Spinal cord (tissue), 10 donors: Measurements from ENCODE around the gene PDE4D. TPM values are rescaled to one million over a fixed set of nuclear protein-coding genes. Genes with fewer than 3 reads are reported as not detected.

Experiments
- DNase-seq, 6 donors: peaks; one replicate each; pipeline versions ENCODE4 v3.0.0 to v3.0.0-alpha.2; 2013 to 2015; ENCODE audit warnings: low spot score in 6 of 6, low read depth in 4 of 6
- H3K27ac ChIP-seq: one replicate; pipeline ENCODE4 v1.5.1; 2013; ENCODE audit warnings: low read depth, low read length, control low read depth
- H3K27me3 ChIP-seq: one replicate; pipeline ENCODE4 v1.6.1; 2013; ENCODE audit warnings: low read length; ENCODE audit not compliant: control insufficient read depth, insufficient read depth
- H3K36me3 ChIP-seq: one replicate; pipeline ENCODE4 v1.6.1; 2013; ENCODE audit warnings: low read length; ENCODE audit not compliant: control insufficient read depth, insufficient read depth
- H3K4me1 ChIP-seq: one replicate; pipeline ENCODE4 v1.6.1; 2013; ENCODE audit warnings: low read length; ENCODE audit not compliant: control insufficient read depth, insufficient read depth
- H3K4me3 ChIP-seq: one replicate; pipeline ENCODE4 v1.5.1; 2013; ENCODE audit warnings: low read depth, low read length, control low read depth
- H3K9me3 ChIP-seq: one replicate; pipeline ENCODE4 v1.6.1; 2013; ENCODE audit warnings: low read length; ENCODE audit not compliant: control insufficient read depth, insufficient read depth
- WGBS: methylation state at CpG from one replicate; pipeline ENCODE4 v1.1.5; 2013; ENCODE audit warnings: missing lambda C conversion rate; ENCODE audit not compliant: insufficient coverage; 5-methylcytosine and 5-hydroxymethylcytosine counted together
- polyA plus RNA-seq, 2 donors: library from polyadenylated mRNA; unstranded; fragments of 120-200 nt; gene quantifications; one replicate each; pipeline ENCODE4 v1.2.1, GENCODE V29; 2013; ENCODE audit not compliant: insufficient read length in 2 of 2
- total RNA-seq, 2 donors: library from RNA; depleted of rRNA in 1 of 2; stranded (reverse); fragments of 120-200 nt in 1 of 2; fragments of >200 nt in 1 of 2; gene quantifications; one replicate each; pipeline versions ENCODE4 v1.2.3 to v1.2.4, GENCODE V29; 2013 to 2014
- donor health status: healthy.

Gene PDE4D
- total and polyA plus RNA-seq, 4 donors = 16.1 to 84.0 (median 37.0) TPM

GRCh38 chr5:59238126-59238902 lies 655.2 kb downstream of the PDE4D start:
- no peaks in the 10 kb centered on the region for H3K36me3 ChIP-seq
- no peak overlapping the region for H3K27ac ChIP-seq
- H3K4me3 ChIP-seq = no peak overlapping the region
- H3K27me3 ChIP-seq = no peaks in the 10 kb centered on the region
- no peaks in the 10 kb centered on the region for H3K4me1 ChIP-seq
- no peak for DNase-seq
- H3K9me3 ChIP-seq = no peaks in the 10 kb centered on the region
- WGBS = no CpG with 5 or more reads among the region's 3 CpGs

DNA sequence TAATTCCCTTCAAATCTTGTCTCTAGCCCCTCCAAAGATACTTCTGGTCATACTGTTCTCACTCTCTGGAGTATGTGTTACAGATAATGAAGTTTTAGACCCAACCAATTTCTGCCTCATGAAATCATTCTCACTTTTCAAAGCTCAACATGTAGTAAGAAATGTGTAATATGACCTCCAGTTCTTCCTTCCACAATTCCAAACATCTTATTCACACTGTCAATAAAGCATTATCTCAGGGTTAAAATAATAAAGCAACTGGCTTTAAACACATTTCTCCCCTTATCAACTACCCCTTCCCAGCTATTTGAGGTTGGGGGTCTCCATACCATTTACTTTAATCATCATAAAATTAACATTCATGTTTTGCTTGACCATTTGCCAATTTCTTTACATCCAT lies 656.5 kb downstream of the PDE4D start:
- H3K9me3 ChIP-seq = no peaks in the 10 kb centered on the region
- DNase-seq = no peak
- H3K4me1 ChIP-seq = no peaks in the 10 kb centered on the region
- no peaks in the 10 kb centered on the region for H3K27me3 ChIP-seq
- H3K36me3 ChIP-seq = no peaks in the 10 kb centered on the region
- no peak overlapping the region for H3K4me3 ChIP-seq
- H3K27ac ChIP-seq = no peak overlapping the region

GRCh38 chr5:59236448-59236847 lies 657.1 kb downstream of the PDE4D start:
- WGBS = 100% methylated on average over 1 of the region's 7 CpGs
- Histone ChIP-seq H3K4me3 (no peak overlapping the region), H3K4me1 (no peaks in the 10 kb centered on the region), H3K27ac (no peak overlapping the region), H3K27me3 (no peaks in the 10 kb centered on the region), H3K36me3 (no peaks in the 10 kb centered on the region), H3K9me3 (no peaks in the 10 kb centered on the region)
- no peak for DNase-seq

DNA sequence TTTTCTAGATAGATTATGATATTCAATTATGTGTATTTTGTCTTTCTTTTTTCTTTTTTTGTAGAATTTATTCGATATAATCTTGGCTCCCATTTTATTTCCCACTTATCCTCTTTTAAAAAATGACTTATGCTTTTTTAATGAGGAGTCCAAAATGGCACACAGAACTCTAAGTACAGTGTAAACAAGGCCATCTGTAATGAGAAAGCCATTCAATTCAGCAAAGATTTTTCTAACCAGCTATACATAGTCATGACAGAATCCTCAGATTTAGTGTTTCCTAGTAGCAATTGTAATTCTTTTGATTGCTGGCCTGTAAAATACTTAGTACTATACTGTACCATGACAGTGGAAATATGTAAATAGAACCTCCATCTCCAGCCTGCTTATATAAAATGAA lies 659.3 kb downstream of the PDE4D start:
- Histone ChIP-seq H3K27ac (no peak overlapping the region), H3K4me3 (no peak overlapping the region), H3K9me3 (no peaks in the 10 kb centered on the region), H3K36me3 (no peaks in the 10 kb centered on the region), H3K27me3 (no peaks in the 10 kb centered on the region), H3K4me1 (no peaks in the 10 kb centered on the region)
- WGBS = no CpG with 5 or more reads among the region's 1 CpG
- peak in 1 of 6 donors; percentile 32 for DNase-seq

DNA sequence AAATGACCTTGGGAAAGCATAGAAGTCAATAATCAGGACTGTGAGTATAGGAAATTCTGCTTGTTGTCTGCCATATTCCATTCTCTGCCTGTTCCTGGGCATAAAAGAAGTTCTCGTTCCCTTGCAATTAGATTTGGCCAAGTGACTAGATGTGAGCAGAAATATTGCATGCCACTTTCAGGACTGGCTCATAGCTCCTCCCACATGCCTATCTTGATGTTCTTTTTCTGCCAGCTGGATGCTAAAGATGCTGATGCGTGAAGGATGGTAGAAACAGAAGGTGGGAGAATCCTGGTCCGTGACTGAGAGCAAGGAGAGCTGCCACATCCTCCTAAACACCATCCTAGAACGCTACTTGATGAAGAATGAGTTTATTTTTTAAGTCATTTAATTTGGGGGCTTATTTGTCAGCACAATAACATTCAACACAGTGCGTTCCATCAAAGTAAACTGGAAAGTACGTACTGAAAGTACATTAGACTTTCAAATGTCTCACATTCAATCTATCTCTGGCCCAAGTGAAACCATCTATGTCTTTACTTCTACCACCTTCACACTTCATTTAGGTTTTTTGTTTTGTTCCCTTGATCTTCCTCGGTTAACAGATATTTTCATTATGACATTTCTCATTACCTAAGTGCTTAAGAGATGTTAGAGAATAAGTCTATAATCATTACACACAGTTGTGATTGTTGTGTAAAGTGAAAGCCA lies 662.1 kb downstream of the PDE4D start:
- H3K27ac ChIP-seq = no peak overlapping the region
- no peaks in the 10 kb centered on the region for H3K4me1 ChIP-seq
- no peak overlapping the region for H3K4me3 ChIP-seq
- DNase-seq = no peak
- H3K36me3 ChIP-seq = no peaks in the 10 kb centered on the region
- 100% methylated on average over 1 of the region's 7 CpGs for WGBS
- no peaks in the 10 kb centered on the region for H3K9me3 ChIP-seq
- no peaks in the 10 kb centered on the region for H3K27me3 ChIP-seq

- no peak overlapping the region for H3K27ac ChIP-seq
These were observed 670.6 kb downstream of the PDE4D start for GRCh38 chr5:59222687-59223511.

DNA sequence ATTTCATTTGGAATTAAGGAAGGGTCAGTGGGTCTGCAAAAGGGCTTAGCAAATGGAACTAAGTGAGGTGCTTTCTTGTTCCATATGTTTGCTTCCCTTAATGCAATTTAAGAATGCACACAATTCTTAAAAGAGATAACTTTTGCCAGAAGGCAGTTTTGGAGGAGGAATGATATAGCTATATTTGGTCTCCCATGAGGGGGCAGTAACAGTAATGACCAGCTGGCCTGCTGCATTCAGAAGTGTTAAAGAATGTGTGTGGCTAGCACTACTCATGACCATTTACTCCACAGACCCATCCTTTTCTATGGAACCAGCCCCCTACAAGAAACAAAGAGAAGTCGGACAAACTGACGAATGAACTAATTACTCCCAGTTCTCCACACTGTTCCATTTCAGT lies 671.8 kb downstream of the PDE4D start:
- no peaks in the 10 kb centered on the region for H3K27me3 ChIP-seq
- no peaks in the 10 kb centered on the region for H3K36me3 ChIP-seq
- no peak overlapping the region for H3K4me3 ChIP-seq
- H3K27ac ChIP-seq = no peak overlapping the region
- no CpG with 5 or more reads among the region's 2 CpGs for WGBS
- H3K4me1 ChIP-seq = no peaks in the 10 kb centered on the region
- H3K9me3 ChIP-seq = peaks cover 6% of the 10 kb centered on the region
- no peak for DNase-seq

More at GRCh38 chr5:59222687-59223511, 670.6 kb downstream of the PDE4D start:
- H3K36me3 ChIP-seq = no peaks in the 10 kb centered on the region
- H3K27me3 ChIP-seq = no peaks in the 10 kb centered on the region
- no peaks in the 10 kb centered on the region for H3K4me1 ChIP-seq
- H3K4me3 ChIP-seq = no peak overlapping the region
- DNase-seq = no peak
- peaks cover 6% of the 10 kb centered on the region for H3K9me3 ChIP-seq

DNA sequence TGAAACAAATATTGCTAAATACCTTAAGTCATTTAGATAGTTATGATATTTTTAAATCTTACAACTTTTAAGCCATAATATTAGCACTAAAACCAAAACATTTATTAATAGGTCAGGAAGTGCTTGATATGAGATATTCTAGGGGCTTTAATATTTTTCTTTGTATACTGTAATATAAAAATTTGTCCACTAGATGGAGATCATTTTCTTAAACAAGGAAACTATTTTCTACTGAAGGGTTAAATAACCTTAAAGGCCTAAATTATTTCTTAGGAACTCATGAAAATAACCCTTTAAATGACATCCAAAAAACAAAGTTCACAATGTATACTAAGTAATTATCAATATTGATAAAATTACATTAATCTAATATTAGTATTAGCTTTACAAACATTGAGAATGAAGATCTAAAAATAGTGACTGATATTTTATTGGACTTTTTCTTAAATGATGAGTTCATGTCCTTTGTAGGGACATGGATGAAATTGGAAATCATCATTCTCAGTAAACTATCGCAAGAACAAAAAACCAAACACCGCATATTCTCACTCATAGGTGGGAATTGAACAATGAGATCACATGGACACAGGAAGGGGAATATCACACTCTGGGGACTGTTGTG lies 675.0 kb downstream of the PDE4D start:
- Histone ChIP-seq H3K4me1 (no peaks in the 10 kb centered on the region), H3K36me3 (peaks cover 2% of the 10 kb centered on the region), H3K9me3 (no peaks in the 10 kb centered on the region), H3K4me3 (no peak overlapping the region), H3K27ac (no peak overlapping the region), H3K27me3 (no peaks in the 10 kb centered on the region)
- DNase-seq = peak in 1 of 6 donors; percentile 38
- WGBS = no CpG with 5 or more reads among the region's 2 CpGs

DNA sequence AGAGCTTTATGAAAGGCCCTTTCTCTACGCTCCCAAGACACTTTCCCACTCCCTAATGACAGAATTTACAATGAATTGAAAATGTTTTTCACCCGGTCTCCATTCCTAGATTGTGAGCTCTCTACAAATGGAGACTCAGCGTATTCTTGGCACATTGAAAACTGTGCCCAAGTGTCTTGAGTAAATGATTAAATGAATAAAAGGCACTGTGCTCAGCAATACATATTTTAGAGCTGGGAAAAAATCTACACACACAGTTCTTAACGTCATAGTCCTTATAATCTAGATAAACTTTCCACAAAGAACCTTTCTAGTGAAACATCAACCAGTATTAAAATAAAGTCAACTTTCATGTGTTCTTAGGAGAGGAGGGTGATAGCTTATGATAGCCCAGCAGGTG lies 676.7 kb downstream of the PDE4D start:
- H3K36me3 ChIP-seq = peaks cover 2% of the 10 kb centered on the region
- H3K27me3 ChIP-seq = no peaks in the 10 kb centered on the region
- H3K4me1 ChIP-seq = no peaks in the 10 kb centered on the region
- no peak overlapping the region for H3K27ac ChIP-seq
- no peaks in the 10 kb centered on the region for H3K9me3 ChIP-seq
- no peak for DNase-seq
- WGBS = no CpG with 5 or more reads among the region's 4 CpGs
- no peak overlapping the region for H3K4me3 ChIP-seq
